Measurements from ENCODE around the gene TBC1D1. TPM values are rescaled to one million over a fixed set of nuclear protein-coding genes. Genes with fewer than 3 reads are reported as not detected.

The TBC1D1 gene
- polyA plus RNA-seq, 1 donor from 2014 or later, result 23.2 TPM

- Histone ChIP-seq H3K79me2 (replicated peaks; ENCODE audit: insufficient read depth, low read length) (no peaks in the 10 kb centered on the region), H2AFZ (ENCODE audit: low read depth, low read length) (peak overlapping the region; percentile 33), H3K9me3 (ENCODE audit: low read length) (no peaks in the 10 kb centered on the region), H3K9ac (ENCODE audit: low read length) (no peak overlapping the region), H3K4me3 (ENCODE audit: low read length) (no peak overlapping the region), H3K36me3 (ENCODE audit: insufficient read depth, low read length) (no peaks in the 10 kb centered on the region), H3K4me2 (ENCODE audit: low read length) (no peak overlapping the region), H4K20me1 (ENCODE audit: insufficient read depth) (no peaks in the 10 kb centered on the region), H3K9me2 (ENCODE audit: insufficient read depth, low read length) (no peaks in the 10 kb centered on the region), H3K27ac (ENCODE audit: low read length) (no peak overlapping the region), H3K27me3 (ENCODE audit: insufficient read depth, low read depth, low read length) (no peaks in the 10 kb centered on the region), H3F3A (ENCODE audit: insufficient read depth, low read length, poor library complexity, severe bottlenecking) (no peaks in the 10 kb centered on the region)
- TF ChIP-seq RAD21 (conservative IDR thresholded peaks at IDR 0.05) (no peak), MXI1 (conservative IDR thresholded peaks at IDR 0.05; ENCODE audit: poor library complexity, severe bottlenecking) (no peak), EP300 (conservative IDR thresholded peaks at IDR 0.05; ENCODE audit: poor library complexity, severe bottlenecking) (no peak), CTCF (IDR thresholded peaks at IDR 0.05; ENCODE audit: poor library complexity, severe bottlenecking) (no peak)
These were observed 62.3 kb downstream of the TBC1D1 start for GRCh38 chr4:37953156-37953555.

GRCh38 chr4:37953620-37954293 lies 62.9 kb downstream of the TBC1D1 start:
- Histone ChIP-seq H3K27ac (ENCODE audit: low read length) (no peak overlapping the region), H3K4me3 (ENCODE audit: low read length) (no peak overlapping the region), H3K9ac (ENCODE audit: low read length) (no peak overlapping the region), H3F3A (ENCODE audit: insufficient read depth, low read length, poor library complexity, severe bottlenecking) (no peaks in the 10 kb centered on the region), H3K36me3 (ENCODE audit: insufficient read depth, low read length) (no peaks in the 10 kb centered on the region), H3K27me3 (ENCODE audit: insufficient read depth, low read depth, low read length) (no peaks in the 10 kb centered on the region), H2AFZ (ENCODE audit: low read depth, low read length) (no peak overlapping the region), H3K4me2 (ENCODE audit: low read length) (no peak overlapping the region), H4K20me1 (ENCODE audit: insufficient read depth) (no peaks in the 10 kb centered on the region), H3K9me2 (ENCODE audit: insufficient read depth, low read length) (no peaks in the 10 kb centered on the region), H3K9me3 (ENCODE audit: low read length) (no peaks in the 10 kb centered on the region), H3K79me2 (replicated peaks; ENCODE audit: insufficient read depth, low read length) (no peaks in the 10 kb centered on the region)
- TF ChIP-seq EZH2 (IDR thresholded peaks at IDR 0.05; ENCODE audit: borderline replicate concordance, insufficient read depth, low read length, poor library complexity, severe bottlenecking) (no peak), TAF1 (IDR thresholded peaks at IDR 0.05; ENCODE audit: low read depth) (no peak), REST (IDR thresholded peaks at IDR 0.05; ENCODE audit: borderline replicate concordance) (no peak), MXI1 (conservative IDR thresholded peaks at IDR 0.05; ENCODE audit: poor library complexity, severe bottlenecking) (no peak), SMC3 (conservative IDR thresholded peaks at IDR 0.05; ENCODE audit: poor library complexity) (no peak), CTCF (IDR thresholded peaks at IDR 0.05; ENCODE audit: poor library complexity, severe bottlenecking) (no peak), POLR2AphosphoS5 (IDR thresholded peaks at IDR 0.05) (no peak), EP300 (conservative IDR thresholded peaks at IDR 0.05; ENCODE audit: poor library complexity, severe bottlenecking) (no peak), RAD21 (conservative IDR thresholded peaks at IDR 0.05) (no peak)

All from neural cell (in vitro differentiated cells).